Hematopoietic multipotent progenitor cell (in vitro differentiated cells): Measurements from ENCODE around the gene ADAMTS17. TPM values are rescaled to one million over a fixed set of nuclear protein-coding genes. Genes with fewer than 3 reads are reported as not detected.
"Not testable (repeated sequence)": the region's sequence is repeated elsewhere in the genome, so short reads cannot be mapped to it uniquely, and the experiment has no call there.

Experiments used
- DNase-seq, 3 donors: peaks; one replicate each; pipeline ENCODE4 v3.0.0-alpha.2; 2011 to 2015; ENCODE audit warnings: low read depth in 2 of 3, low spot score in 2 of 3
- total RNA-seq: library from RNA; depleted of rRNA; stranded (reverse); fragments of >200 nt; gene quantifications from one replicate; pipeline ENCODE4 v1.2.3, GENCODE V29; 2012

The ADAMTS17 gene
- total RNA-seq, 1 donor, result under 0.01 TPM

DNA sequence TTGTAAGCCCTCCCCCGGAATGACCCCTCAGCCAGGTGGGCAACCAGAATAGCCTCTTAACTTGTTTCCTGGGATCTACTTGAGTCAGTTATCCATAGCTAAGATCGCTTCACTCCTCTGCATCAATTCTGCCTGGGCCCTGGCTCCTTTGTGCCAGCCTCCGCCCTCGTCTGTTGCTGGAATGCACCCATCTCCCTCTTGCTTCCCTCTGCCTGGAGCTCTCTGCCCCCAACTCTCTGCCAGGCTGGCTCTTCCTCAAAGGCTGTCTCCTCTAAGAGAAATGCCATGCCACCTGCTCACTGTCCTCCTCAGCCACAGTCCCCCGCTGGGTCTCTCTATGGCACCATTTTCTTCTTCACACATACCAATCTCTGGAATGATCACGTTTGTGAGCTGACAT lies 240.8 kb downstream of the ADAMTS17 start:
- DNase-seq, result no peak

DNA sequence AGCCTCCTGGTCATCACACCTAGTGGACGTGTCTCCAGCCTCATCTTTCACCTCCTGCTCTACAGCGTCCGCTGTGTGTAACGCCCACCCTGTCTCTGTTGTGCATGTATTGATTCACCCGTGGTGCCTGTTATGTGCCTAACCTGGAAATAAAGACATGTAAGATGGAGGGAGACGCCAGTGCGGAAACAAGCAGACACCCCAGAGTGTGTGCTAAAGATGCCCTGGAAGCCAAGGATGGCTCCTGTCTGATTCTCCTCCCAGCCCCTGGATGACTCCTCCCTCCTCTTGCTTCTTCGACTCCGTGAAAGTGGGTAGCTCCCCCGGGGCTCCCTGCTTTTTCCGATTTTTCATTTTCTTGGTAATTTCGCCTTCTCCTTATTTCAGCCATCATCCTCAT lies 241.8 kb downstream of the ADAMTS17 start:
- DNase-seq, result no peak

DNA sequence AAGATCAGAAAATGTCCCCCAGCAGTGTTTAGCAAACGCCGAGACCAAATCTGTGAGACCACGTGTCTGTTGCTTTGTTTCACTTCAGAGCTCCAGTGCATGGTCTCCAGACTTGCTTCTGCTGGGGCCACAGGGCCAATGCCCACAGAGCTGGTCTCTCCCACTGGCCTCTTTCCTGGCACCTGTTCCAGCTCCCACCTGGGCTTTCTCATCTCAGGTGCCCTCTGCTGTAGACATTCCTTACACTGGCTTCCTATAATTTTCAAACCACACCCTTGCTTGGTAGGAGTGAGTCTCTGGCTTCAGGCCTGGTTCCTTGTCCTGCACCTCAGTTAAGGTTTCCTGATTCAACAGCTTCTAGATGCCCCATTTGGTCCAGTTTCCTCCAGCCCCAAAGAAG lies 243.1 kb downstream of the ADAMTS17 start:
- no peak for DNase-seq

DNA sequence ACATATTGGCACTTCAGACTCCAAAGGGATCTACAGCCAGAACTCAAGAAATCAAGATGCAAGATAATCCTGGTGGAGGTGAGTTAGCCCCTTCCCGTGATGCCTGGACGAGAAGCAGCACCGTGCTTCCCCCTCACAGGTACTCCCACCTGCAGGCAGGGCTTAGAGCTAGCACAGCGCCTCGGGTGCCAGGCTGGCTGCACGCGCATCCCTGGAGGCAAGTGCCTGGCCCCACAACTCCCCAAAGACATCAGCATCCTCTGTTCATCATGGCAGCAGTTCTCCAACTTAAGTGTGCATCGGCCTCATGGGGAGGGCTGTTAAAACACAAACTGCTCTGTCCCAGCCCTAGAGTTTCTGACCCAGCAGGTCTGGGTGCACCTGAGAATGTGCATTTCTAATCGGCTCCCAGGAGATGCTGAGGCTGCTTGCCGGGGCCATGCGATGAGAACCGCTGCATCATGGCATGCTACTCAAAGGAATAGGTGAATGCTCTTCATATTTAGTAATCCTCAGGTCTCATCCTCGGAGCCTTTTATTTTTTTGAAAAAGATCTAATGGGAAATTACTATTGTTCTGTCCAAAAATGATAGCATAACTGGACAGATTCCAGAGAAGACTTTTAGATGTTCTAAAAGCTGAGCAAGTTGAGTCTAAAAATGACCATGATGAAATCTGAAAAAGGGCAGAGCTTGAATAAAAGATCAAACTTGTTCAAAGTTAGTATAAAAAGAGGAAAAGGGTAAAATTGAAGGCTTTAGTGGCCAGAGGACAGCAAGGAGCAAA lies 244.2 kb downstream of the ADAMTS17 start:
- DNase-seq, result no peak

DNA sequence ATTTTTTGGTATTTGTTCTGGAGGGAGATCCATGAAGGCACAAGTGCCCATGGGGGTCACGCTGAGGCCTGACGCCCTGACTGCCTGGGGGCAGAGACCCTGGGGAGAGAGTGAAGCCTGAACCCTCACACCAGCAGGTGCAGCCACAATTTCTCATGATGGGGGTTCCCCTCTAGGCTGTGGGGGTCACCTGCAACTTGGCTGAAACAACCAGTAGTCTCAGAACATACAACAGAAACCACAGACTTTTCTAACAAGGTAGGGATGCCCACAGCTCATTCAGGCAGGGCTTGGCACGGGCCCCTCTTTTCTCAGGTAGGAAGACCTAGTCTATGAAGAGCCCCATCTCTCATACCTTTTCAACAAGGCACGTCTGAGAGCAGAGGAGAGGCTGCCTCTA lies 245.1 kb downstream of the ADAMTS17 start:
- DNase-seq, result no peak

DNA sequence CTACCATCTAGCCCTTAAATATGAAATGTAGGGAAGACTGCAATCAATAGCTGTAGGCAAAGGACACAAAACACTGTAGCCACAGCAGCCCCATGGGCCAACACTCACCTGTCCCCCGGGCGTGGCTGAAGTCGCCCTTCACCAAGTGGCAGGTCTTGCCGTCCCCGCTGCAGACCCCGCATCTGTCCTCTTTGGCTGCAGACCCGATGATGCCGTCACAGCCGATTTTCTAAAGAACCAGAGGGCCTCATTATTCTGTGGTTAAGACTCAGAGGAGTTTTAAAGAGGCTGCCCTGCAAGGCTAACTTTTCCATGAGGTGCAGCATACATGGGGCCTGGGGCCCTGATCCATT lies 245.6 kb downstream of the ADAMTS17 start:
- DNase-seq, result no peak

DNA sequence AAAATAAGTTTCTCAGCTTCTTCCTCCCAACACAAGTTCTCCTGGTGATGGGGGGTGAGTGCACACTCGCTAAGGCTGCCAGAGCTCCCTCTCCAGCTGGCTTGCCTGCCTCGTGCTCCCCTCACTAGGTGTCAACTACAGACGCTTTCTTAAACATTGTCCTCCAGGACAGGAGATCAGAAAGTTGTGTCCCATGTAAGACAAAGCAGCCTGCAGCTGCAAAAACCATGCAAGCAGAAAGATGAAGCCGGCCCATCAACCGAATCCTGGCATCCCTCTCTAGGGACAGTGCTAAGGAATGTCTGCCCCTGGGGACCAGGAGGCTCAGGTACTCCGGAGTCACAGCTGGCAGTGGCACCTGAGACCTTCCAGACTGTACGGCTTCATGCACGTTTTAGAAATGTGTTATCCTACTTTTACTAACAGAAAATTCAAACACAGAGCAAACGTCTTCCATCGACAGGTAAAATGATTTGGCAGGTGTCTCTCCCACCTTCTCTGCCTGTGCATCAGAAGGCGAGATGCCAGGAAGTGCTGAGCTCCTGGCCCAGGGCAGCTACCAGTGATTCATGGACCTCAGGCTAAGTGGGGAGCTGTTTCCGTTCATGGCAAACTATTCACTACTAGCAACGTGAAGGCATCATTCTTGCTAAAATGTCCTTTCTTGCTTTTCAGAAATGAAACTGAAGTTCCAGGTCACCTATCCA lies 246.1 kb downstream of the ADAMTS17 start:
- no peak for DNase-seq

DNA sequence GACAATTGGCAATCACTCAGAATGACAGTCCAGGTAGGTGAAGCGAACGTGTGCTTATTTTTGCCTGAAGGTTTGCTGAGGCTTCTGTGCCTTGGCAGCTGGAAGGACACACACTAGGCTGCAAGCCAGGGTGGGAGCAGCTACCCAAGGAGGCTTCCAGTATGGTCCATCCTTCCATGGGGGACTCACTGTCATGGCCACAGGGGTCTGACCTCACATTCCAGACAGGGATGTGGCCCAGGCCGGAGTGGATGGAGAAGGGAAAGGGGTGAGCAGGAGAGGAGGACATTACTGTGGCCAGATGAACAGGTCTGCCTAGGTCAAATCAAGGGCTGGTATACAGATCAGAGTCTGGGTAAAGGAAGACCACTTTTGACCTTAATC lies 247.7 kb downstream of the ADAMTS17 start:
- no peak for DNase-seq

DNA sequence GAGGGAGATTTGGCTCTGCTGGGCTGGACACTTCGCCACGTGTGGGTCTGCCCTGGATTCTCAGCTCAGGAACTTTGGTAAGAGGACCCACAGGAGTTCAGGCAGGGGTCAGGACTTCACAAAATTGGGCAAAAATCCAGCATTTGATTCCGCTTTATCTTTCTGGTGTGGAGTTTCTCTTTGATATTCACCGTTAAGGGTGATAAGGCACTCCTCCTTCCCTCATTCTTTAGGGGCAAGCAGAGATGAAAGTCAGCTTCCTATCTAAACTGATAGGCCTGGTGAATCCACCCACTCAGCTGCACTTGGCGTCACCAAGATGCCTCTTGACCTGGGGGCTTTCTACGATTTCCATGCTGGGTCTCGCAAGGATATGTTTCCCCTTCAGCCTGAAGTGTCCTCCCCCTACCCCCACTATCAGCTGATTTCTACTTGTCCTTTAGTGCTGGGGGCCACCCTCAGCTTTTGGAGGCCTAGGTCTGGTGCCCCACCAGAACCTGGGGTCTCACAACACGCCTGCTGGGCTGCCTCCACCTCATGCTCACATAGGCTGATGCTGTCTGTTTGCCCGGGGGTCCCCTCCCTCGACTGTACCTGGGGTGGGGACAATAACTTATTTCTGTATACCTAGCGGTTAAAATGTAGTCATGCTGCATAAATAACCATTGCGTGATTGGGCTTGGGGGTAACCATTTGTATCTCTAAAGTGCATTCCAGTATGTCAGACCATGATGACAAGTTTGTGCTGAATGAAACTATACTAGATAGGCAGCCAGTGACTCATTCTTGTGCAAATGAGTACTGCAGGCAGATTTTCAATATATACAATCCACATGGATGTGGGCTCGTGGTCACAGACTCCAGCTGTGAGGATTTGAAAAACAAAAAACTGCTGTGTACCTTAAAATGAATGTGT lies 248.3 kb downstream of the ADAMTS17 start:
- no peak for DNase-seq

DNA sequence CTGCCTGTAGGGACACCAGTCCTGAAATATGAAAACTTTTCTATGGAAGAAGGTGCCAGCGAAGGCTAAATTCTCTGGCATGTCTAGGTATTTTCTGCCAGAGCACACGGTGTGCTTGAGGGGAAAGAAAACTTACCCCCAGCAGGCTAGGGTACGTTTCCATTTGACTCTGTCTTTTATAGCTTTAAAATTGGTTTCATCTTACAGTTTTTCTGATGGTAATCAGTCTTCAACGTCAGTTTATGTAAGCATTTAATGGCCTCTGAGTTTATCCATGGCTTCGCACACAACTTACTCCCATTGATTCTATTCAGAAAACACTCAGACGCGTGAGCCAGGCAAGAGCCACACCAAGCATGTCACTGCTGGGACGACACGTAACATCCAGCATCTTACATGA lies 249.7 kb downstream of the ADAMTS17 start:
- no peak for DNase-seq

DNA sequence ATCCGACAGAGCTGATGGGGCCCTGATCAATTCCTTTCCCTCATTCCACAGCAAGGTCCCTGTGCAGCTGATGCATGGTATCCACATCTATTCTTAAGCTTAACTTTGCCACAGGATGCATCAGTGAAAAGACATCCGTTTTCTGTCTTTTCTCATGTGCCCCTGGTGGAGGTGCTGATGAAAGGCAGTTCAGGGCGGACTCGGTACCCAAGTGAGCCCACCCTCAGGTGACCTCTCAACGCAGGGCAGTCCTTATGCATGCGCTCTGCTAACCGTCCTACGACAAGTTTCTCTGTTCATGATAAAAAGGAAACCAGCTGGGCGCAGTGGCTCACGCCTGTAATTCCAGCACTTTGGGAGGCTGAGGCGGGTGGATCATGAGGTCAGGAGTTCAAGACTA lies 251.4 kb downstream of the ADAMTS17 start:
- no peak for DNase-seq

DNA sequence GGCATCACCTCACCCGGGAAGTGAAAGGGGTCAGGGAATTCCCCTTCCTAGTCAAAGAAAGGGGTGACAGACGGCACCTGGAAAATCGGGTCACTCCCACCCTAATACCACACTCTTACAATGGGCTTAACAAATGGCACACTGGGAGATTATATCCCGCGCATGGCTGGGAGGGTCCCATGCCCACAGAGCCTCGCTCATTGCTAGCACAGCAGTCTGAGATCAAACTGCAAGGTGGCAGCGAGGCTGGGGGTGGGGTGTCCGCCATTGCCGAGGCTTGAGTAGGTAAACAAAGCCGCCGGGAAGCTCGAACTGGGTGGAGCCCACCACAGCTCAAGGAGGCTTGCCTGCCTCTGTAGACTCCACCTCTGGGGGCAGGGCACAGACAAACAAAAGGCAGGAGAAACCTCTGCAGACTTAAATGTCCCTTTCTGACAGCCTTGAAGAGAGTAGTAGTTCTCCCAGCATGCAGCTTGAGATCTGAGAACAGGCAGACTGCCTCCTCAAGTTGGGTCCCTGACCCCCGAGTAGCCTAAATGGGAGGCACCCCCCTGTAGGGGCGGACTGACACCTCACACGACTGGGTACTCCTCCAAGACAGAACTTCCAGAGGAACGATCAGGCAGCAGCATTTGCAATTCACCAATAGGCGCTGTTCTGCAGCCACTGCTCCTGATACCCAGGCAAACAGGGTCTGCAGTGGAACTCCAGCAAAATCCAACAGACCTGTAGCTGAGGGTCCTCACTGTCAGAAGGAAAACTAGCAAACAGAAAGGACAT lies 257.5 kb downstream of the ADAMTS17 start:
- DNase-seq, result not testable (repeated sequence)

DNA sequence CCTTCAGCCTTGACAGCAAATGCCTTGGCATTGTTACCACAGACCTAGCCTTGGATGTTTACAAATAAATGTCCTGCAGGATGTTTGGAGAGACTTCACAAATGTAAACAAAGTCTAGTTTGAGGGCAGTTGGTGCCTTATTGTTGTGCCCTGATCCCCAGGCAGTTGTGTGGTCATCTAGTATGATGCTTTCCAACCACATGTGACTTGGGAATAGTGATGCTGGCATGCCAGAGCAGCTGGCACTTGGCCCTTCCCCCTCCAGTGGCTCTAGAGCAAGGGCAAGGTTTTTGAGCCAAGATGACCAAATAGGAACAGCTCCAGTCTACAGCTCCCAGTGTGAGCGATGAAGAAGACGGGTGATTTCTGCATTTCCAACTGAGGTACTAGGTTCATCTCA lies 258.2 kb downstream of the ADAMTS17 start:
- DNase-seq, result no peak

DNA sequence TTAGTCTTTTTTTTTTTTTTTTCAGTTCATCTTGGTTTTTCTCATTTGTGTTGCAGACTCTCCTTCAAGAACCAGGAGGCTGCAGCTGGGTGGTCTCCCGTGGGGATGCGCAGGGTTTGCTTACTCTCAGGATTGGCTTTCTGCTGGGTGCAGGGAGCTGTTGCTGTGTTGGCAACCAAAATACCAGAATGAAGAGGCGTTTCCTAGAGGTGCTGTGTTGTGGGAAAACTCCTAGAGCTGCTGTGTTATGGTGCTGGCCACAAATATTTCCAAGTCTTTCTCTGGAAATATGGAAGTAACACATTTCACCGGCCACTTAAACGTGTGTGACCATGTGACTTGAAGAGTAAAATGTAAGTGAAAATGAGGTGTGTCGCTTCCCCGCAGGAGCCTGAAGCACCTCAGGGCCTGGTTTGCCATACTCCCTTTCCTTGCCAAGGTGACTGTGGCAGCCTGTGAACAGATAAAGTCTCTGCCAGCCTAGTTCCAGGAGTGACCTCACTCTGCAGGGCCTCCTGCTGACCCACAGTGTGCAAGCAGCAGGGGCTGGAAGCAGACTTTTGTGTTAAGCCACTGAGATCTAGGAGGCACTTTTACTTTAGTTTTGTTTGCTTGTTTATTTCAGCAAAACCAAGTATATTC lies 258.9 kb downstream of the ADAMTS17 start:
- no peak for DNase-seq

DNA sequence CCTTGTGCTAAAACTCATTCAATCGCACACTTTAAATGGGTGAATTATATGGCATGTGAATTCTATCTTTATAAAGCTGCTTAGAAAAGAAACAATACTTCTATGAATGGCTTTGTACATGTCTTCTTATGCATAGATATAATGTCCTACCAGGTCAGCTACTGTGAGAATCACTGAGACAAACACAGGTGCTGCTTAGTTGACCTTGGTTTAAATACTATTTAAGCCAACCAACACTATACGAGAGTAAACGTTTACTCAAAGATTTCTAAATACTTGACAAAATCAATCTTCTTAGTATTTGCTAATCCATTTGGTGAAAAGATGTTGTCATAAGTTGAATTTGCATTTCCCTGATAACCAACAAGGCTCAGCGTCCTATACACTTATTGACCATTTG lies 260.3 kb downstream of the ADAMTS17 start:
- no peak for DNase-seq

DNA sequence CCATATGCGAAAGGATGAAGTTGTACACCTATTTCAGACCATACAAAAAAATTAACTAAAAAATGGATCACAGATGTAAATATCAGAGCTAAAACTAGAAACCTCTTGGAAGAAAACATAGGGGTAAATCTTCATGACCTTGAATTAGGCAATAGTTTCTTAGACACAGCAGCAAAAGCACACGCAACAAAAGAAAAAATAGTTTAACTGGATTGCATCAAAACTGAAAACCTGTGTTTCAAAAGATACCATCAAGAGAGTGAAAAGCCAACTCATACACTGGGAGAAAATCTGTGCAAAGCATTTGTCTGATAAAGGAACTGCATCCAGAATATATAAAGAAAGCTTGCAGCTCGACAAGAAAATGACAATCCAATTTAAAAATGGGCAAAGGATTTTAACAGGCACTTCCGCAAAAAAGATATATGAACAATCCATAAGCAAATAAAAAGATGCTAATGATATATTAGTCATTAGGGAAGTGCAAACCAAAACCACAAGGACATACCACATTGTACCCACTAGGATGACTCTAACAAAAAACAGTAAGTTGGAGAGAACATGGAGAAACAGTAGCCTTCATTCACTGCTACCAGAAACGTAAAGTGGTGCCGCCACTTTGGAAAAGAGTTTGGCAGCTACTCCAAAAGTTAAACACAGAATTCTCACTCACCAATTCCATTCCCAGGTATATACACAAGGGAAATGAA lies 263.1 kb downstream of the ADAMTS17 start:
- DNase-seq, result no peak

DNA sequence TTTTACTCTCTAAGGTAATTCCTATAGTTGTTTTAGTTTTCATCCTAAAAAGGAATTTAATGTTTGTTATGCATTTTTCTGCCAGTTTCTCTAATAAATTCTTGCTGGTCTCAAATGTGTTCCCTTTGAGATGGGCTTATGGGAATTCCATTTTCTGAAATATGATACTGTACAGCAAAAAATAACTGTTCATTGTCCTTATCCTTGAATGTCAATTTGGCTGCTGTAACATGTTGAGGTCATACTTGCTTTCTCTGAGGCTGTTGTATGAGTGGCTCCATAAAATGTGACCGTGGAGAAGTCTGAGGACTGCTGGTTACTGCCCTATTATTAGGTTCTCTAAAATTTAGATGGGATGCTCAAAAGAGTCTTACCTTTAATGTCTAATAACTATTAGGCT lies 266.5 kb downstream of the ADAMTS17 start:
- no peak for DNase-seq

DNA sequence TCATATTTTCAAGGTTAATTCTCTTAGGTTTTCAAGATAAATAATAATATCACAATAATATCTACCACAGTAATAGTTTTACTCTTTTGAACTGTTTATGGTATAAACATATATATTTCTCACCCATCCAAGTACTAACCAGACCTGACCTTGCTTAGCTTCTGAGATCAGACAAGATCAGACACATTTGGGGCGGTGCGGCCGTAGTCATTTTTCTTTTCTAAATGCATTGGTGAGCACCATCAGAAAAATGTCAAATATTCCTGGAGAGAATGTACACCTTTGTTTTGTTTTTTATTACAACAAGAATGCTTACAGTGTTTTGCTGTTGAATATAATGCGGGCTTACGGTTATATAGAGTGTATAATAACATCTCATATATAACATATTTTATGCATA lies 267.8 kb downstream of the ADAMTS17 start:
- no peak for DNase-seq

DNA sequence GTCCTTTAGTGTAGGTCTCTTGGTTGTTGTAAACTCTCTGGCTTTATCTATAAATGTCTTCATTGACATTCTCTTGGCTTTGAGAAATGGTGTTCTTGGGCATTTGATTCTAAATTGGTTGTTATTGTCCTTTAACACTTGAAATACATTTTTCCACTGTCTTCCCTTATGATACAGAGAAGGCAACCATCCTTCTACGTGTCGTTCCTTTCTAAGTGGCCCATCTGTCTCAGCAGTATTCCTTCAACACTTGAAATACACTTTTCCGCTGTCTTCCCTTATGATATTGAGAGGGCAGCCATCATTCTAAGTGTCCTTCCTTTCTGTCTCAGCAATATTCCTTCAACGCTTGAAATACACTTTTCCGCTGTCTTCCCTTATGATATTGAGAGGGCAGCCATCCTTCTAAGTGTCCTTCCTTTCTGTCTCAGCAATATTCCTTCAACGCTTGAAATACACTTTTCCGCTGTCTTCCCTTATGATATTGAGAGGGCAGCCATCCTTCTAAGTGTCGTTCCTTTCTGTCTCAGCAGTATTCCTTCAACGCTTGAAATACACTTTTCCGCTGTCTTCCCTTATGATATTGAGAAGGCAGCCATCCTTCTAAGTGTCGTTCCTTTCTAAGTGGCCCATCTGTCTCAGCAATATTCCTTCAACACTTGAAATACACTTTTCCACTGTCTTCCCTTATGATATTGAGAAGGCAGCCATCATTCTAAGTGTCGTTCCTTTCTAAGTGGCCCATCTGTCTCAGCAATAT lies 275.1 kb downstream of the ADAMTS17 start:
- not testable (repeated sequence) for DNase-seq
